ENCODE data around the gene F5. TPM values are rescaled to one million over a fixed set of nuclear protein-coding genes. Genes with fewer than 3 reads are reported as not detected.

Gene F5
- total and polyA plus RNA-seq, 5 donors, result 4.0 to 16.5 (median 6.8) TPM

- H3K4me3 ChIP-seq (ENCODE audit: low read length), result no peak overlapping the region
Measured at GRCh38 chr1:169499807-169500206, 86.5 kb downstream of the F5 start.

DNA sequence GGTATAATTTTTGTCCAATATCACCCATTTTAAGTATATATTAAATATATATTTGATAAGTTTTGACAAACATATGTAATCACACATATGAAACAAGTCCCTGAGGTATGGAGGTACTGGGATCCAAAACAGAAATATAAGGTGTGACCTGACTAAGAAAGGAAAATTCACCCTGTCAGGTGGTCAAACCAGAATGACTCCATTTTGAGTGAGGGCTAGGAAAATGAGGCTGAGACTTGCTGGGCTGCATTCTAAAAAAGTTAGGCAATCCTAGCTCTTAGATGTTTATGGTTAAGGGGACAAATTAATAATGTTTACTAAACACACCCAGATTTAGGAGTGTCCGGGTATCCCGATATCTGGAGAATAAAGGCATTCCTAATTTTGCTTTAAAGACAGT lies 89.0 kb downstream of the F5 start:
- no peak overlapping the region for H3K27ac ChIP-seq (ENCODE audit: low read length)
- DNase-seq (no peak), ATAC-seq (no peak)
- 96% methylated on average over 2 of the region's 2 CpGs for WGBS
- H3K9me3 ChIP-seq (ENCODE audit: control insufficient read depth, low read length), result no peaks in the 10 kb centered on the region
- intact Hi-C loops (cut with DNase I), result no loop called here
- no peaks in the 10 kb centered on the region for H3K4me1 ChIP-seq (ENCODE audit: control insufficient read depth, insufficient read depth, low read length)
- H3K4me3 ChIP-seq (ENCODE audit: low read length), result no peak overlapping the region
- H3K27me3 ChIP-seq (ENCODE audit: control insufficient read depth, insufficient read depth), result no peaks in the 10 kb centered on the region

More at GRCh38 chr1:169499807-169500206, 86.5 kb downstream of the F5 start:
- H3K9me3 ChIP-seq (ENCODE audit: control insufficient read depth, low read length), result no peaks in the 10 kb centered on the region
- DNase-seq, result no peak
- no peak overlapping the region for H3K27ac ChIP-seq (ENCODE audit: low read length)
- no peak for ATAC-seq
- intact Hi-C loops (cut with DNase I), result no loop called here
- H3K4me1 ChIP-seq (ENCODE audit: control insufficient read depth, insufficient read depth, low read length), result no peaks in the 10 kb centered on the region
- no peaks in the 10 kb centered on the region for H3K27me3 ChIP-seq (ENCODE audit: control insufficient read depth, insufficient read depth)

DNA sequence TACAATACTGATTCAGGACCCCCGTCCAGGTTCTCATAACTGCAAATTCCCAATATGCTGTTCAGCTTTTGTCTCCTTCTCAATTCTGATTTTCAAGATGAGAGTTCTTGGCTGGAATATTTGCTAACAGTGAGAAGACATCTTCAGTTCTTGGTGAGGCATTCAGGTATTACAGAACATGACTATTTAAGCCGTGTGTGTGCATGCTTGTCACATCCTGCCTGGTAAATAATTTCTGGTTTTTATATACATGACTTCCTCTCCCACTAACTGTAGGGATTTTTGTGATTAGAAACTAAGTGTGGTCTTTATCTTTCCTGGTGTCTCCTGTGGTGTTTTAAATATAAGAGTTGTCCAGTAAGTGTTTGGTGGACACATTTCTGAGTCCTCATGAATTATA lies 90.4 kb downstream of the F5 start:
- ATAC-seq, result no peak
- Histone ChIP-seq H3K4me1 (ENCODE audit: control insufficient read depth, insufficient read depth, low read length) (no peaks in the 10 kb centered on the region), H3K27ac (ENCODE audit: low read length) (no peak overlapping the region), H3K27me3 (ENCODE audit: control insufficient read depth, insufficient read depth) (no peaks in the 10 kb centered on the region), H3K9me3 (ENCODE audit: control insufficient read depth, low read length) (no peaks in the 10 kb centered on the region), H3K4me3 (ENCODE audit: low read length) (no peak overlapping the region)
- intact Hi-C loops (cut with DNase I), result no loop called here
- WGBS, result 62% methylated on average over 2 of the region's 2 CpGs
- no peak for DNase-seq

DNA sequence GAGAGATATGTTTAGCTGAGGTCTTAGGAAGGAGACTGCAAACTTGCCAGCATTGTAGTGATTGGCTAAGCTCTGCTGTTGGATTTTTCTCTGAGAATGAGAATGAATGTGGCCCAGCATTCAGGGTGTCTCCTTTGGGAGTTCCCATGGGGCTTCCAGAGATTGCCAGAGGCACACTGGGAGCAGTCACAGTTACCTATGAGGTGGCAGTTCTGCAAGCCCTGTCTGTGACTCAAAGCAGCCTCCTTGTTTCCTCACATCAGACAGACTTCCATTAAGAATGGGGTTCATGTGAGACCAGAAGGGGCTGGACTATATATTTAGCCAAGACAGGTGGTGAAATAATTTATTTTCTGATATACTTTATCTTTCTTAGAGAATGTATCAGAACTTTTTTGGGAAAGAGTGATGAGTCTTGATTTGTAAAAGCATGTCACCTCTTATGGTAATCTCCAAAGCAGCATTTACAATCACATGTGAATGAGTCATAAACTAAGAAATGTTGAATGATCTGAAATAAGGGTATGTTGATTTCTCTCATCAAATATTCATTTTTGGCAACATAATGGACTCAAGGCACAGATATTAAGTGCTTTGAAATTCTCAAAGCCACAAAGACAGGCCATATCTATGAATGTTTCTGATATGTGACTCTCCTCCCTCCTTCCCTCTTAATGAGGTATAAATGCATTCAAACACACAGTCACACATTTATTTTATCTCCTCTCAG lies 91.1 kb downstream of the F5 start:
- Histone ChIP-seq H3K27me3 (ENCODE audit: control insufficient read depth, insufficient read depth) (no peaks in the 10 kb centered on the region), H3K4me3 (ENCODE audit: low read length) (no peak overlapping the region), H3K9me3 (ENCODE audit: control insufficient read depth, low read length) (no peaks in the 10 kb centered on the region), H3K27ac (ENCODE audit: low read length) (no peak overlapping the region), H3K4me1 (ENCODE audit: control insufficient read depth, insufficient read depth, low read length) (no peaks in the 10 kb centered on the region)
- DNase-seq (no peak), ATAC-seq (no peak)
- intact Hi-C loops (cut with DNase I), result no loop called here

DNA sequence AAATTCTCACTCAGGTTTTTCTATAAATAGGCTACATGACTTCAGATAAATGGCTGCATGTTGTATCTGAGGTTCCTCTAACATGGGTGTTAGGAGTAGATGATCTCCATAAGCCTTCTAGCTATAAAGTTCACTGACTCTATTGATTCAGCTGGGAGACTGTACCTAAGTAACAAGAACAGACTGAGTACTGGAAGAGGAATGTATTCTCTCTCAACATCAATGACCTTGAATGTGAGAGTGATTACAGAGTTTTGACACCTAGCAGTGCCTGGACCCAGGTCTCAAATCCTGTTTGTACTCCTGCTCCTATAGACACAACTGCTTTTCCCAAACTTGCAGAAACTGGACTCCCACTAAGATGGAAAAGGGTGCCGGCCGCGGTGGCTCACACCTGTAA lies 91.9 kb downstream of the F5 start:
- no peaks in the 10 kb centered on the region for H3K4me1 ChIP-seq (ENCODE audit: control insufficient read depth, insufficient read depth, low read length)
- no peak for ATAC-seq
- H3K9me3 ChIP-seq (ENCODE audit: control insufficient read depth, low read length), result no peaks in the 10 kb centered on the region
- no peak overlapping the region for H3K27ac ChIP-seq (ENCODE audit: low read length)
- H3K4me3 ChIP-seq (ENCODE audit: low read length), result no peak overlapping the region
- intact Hi-C loops (cut with DNase I), result no loop called here
- WGBS, result 95% methylated on average over 3 of the region's 3 CpGs
- H3K27me3 ChIP-seq (ENCODE audit: control insufficient read depth, insufficient read depth), result no peaks in the 10 kb centered on the region
- no peak for DNase-seq

DNA sequence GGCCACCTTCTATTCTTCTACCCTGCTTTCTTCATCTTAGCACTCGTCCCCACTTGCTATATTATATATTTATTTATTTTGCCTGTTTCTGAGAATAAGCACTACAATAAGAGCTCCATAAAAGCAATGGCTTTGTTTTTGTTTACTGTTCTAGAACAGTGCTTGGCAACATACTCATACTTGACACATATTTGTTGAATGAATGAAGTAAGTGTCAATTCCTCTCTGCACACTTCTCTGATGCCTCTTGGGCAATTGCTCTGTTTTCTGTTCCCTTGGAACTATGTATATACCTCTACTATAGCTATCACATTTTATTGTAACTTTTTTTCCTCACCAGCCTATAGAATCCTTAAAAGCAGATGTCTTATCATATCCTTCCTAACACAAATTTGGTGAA lies 93.0 kb downstream of the F5 start:
- no peaks in the 10 kb centered on the region for H3K9me3 ChIP-seq (ENCODE audit: control insufficient read depth, low read length)
- H3K4me1 ChIP-seq (ENCODE audit: control insufficient read depth, insufficient read depth, low read length), result no peaks in the 10 kb centered on the region
- ATAC-seq (no peak), DNase-seq (no peak)
- H3K27ac ChIP-seq (ENCODE audit: low read length), result no peak overlapping the region
- no peak overlapping the region for H3K4me3 ChIP-seq (ENCODE audit: low read length)
- H3K27me3 ChIP-seq (ENCODE audit: control insufficient read depth, insufficient read depth), result no peaks in the 10 kb centered on the region
- 83% methylated on average over 1 of the region's 1 CpG for WGBS
- intact Hi-C loops (cut with DNase I), result no loop called here

DNA sequence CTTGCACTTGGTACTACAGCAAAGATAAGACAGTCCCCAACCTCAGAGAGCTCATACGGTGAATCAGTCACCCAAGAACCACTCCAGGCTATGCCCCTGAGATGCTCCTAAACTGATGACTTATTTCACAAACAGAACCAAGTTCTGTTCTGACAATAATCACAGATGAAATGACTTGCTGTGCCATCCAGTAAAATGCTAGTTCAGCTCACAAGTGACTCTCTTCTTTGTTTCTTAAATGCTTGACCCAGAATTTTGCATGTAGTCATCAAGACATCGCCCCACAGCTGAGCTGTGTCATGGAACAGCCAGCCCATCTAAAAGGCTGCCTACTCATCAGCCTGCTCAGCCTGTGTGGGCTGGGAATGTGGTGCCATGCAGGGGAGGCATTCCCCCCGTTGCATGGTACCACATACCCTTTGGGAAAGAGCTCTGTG lies 94.4 kb downstream of the F5 start:
- DNase-seq (no peak), ATAC-seq (no peak)
- WGBS, result 85% methylated on average over 3 of the region's 3 CpGs
- Histone ChIP-seq H3K9me3 (ENCODE audit: control insufficient read depth, low read length) (no peaks in the 10 kb centered on the region), H3K27ac (ENCODE audit: low read length) (no peak overlapping the region), H3K27me3 (ENCODE audit: control insufficient read depth, insufficient read depth) (no peaks in the 10 kb centered on the region), H3K4me1 (ENCODE audit: control insufficient read depth, insufficient read depth, low read length) (no peaks in the 10 kb centered on the region), H3K4me3 (ENCODE audit: low read length) (no peak overlapping the region)
- intact Hi-C loops (cut with DNase I), result no loop called here

- H3K9me3 ChIP-seq (ENCODE audit: control insufficient read depth, low read length), result no peaks in the 10 kb centered on the region
- DNase-seq (no peak), ATAC-seq (no peak)
- 83% methylated on average over 4 of the region's 4 CpGs for whole genome bisulfite sequencing
- no peak overlapping the region for H3K4me3 ChIP-seq (ENCODE audit: low read length)
- intact Hi-C loops (cut with DNase I), result loop anchor here in 2 of 4 donors (10.0 kb wide), 1 partner anchor 57 kb away; no protein-coding TSS in a partner anchor
- no peak overlapping the region for H3K27ac ChIP-seq (ENCODE audit: low read length)
- no peaks in the 10 kb centered on the region for H3K27me3 ChIP-seq (ENCODE audit: control insufficient read depth, insufficient read depth)
- no peaks in the 10 kb centered on the region for H3K4me1 ChIP-seq (ENCODE audit: control insufficient read depth, insufficient read depth, low read length)
Measured at GRCh38 chr1:169488157-169488556, 98.1 kb downstream of the F5 start.

- ATAC-seq, result no peak
- intact Hi-C loops (cut with DNase I), result loop anchor here in 2 of 4 donors (10.0 kb wide), 1 partner anchor 57 kb away; no protein-coding TSS in a partner anchor
- Histone ChIP-seq H3K9me3 (ENCODE audit: control insufficient read depth, low read length) (no peaks in the 10 kb centered on the region), H3K4me1 (ENCODE audit: control insufficient read depth, insufficient read depth, low read length) (no peaks in the 10 kb centered on the region), H3K27me3 (ENCODE audit: control insufficient read depth, insufficient read depth) (no peaks in the 10 kb centered on the region), H3K27ac (ENCODE audit: low read length) (peak overlapping the region; percentile 5), H3K4me3 (ENCODE audit: low read length) (no peak overlapping the region)
- peak in 1 of 3 donors; percentile 38 for DNase-seq
- WGBS, result 89% methylated on average over 16 of the region's 16 CpGs
Measured at GRCh38 chr1:169487561-169487960, 98.7 kb downstream of the F5 start.

DNA sequence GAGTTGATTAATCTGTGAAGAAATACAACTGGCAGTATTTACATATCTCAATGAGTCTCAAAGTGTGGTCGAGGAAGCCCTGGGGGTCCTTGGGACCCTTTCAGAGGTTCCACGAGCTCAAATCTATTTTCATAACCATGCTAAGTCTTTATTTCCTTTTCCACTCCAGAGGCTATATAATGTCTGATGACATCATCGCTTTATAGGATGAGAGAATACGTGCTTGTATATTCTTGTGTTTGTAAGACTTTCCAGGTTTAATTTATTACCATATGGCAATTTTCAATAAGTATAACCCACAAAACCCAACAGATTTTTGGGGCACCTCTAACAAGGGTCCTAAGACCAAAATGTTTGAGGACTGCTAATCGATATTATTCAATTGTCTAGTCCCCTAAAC lies 99.1 kb downstream of the F5 start:
- H3K9me3 ChIP-seq (ENCODE audit: control insufficient read depth, low read length), result no peaks in the 10 kb centered on the region
- DNase-seq, result no peak
- ATAC-seq, result no peak
- 81% methylated on average over 5 of the region's 5 CpGs for WGBS
- peak overlapping the region; percentile 95 for H3K27ac ChIP-seq (ENCODE audit: low read length)
- intact Hi-C loops (cut with DNase I), result loop anchor here in 2 of 4 donors (10.0 kb wide), 1 partner anchor 58 kb away; no protein-coding TSS in a partner anchor
- no peaks in the 10 kb centered on the region for H3K4me1 ChIP-seq (ENCODE audit: control insufficient read depth, insufficient read depth, low read length)
- H3K4me3 ChIP-seq (ENCODE audit: low read length), result peak overlapping the region; percentile 35
- H3K27me3 ChIP-seq (ENCODE audit: control insufficient read depth, insufficient read depth), result no peaks in the 10 kb centered on the region

DNA sequence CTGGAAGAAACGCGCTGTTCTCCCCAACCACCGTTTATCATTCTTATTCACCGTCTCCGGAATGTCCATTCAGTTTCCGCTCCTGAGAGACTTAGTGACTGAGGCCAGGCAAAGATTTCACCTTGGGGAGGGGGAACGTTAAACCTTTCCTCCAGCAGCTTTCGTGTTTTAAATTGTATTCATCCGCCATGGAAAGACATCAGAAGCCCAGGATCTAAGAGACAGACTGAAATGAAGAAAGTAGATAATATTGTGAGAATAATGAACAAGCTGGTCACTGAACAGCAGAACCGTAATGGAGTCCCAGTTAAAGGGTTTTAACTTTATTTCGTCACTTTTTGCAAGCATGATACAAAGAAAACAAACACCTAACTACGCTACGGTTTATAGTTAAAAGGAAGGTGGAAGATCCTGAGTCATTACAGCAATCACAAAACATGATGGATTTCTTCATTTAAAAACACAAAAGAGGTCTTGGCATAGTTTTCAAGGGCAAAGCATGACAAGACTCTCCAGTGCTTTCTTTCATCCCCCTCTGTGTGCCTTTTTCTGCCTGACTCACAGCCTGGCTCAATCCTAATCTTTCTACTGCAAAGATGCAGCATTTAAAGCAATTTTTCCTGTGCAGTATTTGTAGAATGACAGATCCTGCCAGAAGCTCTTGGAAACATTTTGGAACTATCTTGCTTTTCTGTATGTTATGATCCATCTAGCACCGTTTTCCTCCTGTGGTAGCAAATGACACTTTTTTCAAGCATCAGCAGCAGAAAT lies 99.8 kb downstream of the F5 start:
- H3K4me1 ChIP-seq (ENCODE audit: control insufficient read depth, insufficient read depth, low read length), result no peaks in the 10 kb centered on the region
- ATAC-seq, result no peak
- intact Hi-C loops (cut with DNase I), result loop anchor here in 2 of 4 donors (10.0 kb wide), 1 partner anchor 58 kb away; no protein-coding TSS in a partner anchor
- no peaks in the 10 kb centered on the region for H3K27me3 ChIP-seq (ENCODE audit: control insufficient read depth, insufficient read depth)
- WGBS, result 3% methylated on average over 14 of the region's 14 CpGs
- H3K9me3 ChIP-seq (ENCODE audit: control insufficient read depth, low read length), result no peaks in the 10 kb centered on the region
- H3K4me3 ChIP-seq (ENCODE audit: low read length), result peak overlapping the region; percentile 35
- H3K27ac ChIP-seq (ENCODE audit: low read length), result peak overlapping the region; percentile 95
- peak in 1 of 3 donors; percentile 16 for DNase-seq
